ENCODE results near the gene SMTN. TPM values are rescaled to one million over a fixed set of nuclear protein-coding genes. Genes with fewer than 3 reads are reported as not detected.

SMTN gene
- total RNA-seq, 2 experiments from 2014 or later: 2.9 TPM

DNA sequence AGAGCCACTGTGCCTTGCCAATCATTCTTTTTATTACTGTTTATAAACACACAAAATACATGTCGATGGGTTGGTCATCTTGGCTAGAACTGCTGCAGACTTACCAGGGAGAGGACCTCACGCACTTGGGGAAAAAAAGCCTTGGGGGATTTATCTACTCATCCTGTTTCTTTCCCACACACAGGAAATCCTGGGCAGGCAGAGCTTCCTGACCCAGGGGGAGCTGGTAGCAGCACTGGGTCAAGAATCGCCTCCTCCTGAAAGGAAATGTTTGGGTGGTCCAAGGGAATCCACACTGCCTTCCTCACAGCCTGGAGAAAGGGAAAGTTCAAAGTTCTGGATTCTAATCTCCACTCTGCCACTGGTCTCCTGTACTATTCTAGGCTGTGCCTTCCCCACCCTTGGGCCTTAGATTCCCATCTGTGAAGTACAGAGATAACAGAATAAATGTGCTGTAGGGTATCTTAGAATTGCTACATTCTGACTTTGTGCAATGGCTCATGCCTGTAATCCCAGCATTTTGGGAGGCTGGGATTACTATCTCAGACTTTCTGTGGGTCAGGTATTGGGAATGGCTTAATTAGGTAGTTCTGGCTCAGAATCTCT, 31.2 kb upstream of the SMTN start:
- H3K4me1 ChIP-seq (ENCODE audit: insufficient read depth, low read length): no peaks in the 10 kb centered on the region
- no peak for DNase-seq
- TF ChIP-seq CTCF (IDR thresholded peaks at IDR 0.05): no peak
- Mint-ChIP-seq H3K4me3 (no peak overlapping the region), H3K36me3 (ENCODE audit: low read depth) (no peaks in the 10 kb centered on the region), H3K27me3 (no peaks in the 10 kb centered on the region), H3K27ac (no peak overlapping the region), H3K4me1 (ENCODE audit: low read depth) (no peaks in the 10 kb centered on the region), H3K9me3 (no peaks in the 10 kb centered on the region)
- intact Hi-C loops (cut with DNase I, micrococcal nuclease): no loop called here
- no peaks in the 10 kb centered on the region for H3K36me3 ChIP-seq (ENCODE audit: insufficient read depth, low read length)
- ChIA-PET CTCF (no interaction called here), POLR2A (no interaction called here)
- no peak for ATAC-seq (ENCODE audit: poor library complexity)
- H3K27ac ChIP-seq (ENCODE audit: low read depth in 1 of 2, low read length in 2 of 2): no peak overlapping the region
- no peaks in the 10 kb centered on the region for H3K9me3 ChIP-seq (ENCODE audit: control insufficient read depth in 1 of 2, insufficient read depth in 1 of 2, low read length in 2 of 2)
- H3K4me3 ChIP-seq (ENCODE audit: low read length): no peak overlapping the region
- H3K27me3 ChIP-seq (ENCODE audit: control insufficient read depth in 1 of 2, insufficient read depth in 2 of 2, low read length in 2 of 2): no peaks in the 10 kb centered on the region

GRCh38 chr22:31055117-31055634, 25.9 kb upstream of the SMTN start:
- Mint-ChIP-seq H3K36me3 (ENCODE audit: low read depth) (no peaks in the 10 kb centered on the region), H3K27ac (no peak overlapping the region), H3K4me3 (no peak overlapping the region), H3K4me1 (ENCODE audit: low read depth) (no peaks in the 10 kb centered on the region), H3K9me3 (no peaks in the 10 kb centered on the region), H3K27me3 (no peaks in the 10 kb centered on the region)
- POLR2A ChIA-PET: no interaction called here
- intact Hi-C loops (cut with DNase I, micrococcal nuclease): no loop called here
- no peak for ATAC-seq (ENCODE audit: poor library complexity)
- no peak overlapping the region for H3K4me3 ChIP-seq (ENCODE audit: low read length)
- TF ChIP-seq CTCF (IDR thresholded peaks at IDR 0.05): no peak
- CTCF ChIA-PET: no interaction called here
- H3K4me1 ChIP-seq (ENCODE audit: insufficient read depth, low read length): no peaks in the 10 kb centered on the region
- no peaks in the 10 kb centered on the region for H3K27me3 ChIP-seq (ENCODE audit: control insufficient read depth in 1 of 2, insufficient read depth in 2 of 2, low read length in 2 of 2)
- no peak for DNase-seq
- H3K27ac ChIP-seq (ENCODE audit: low read depth in 1 of 2, low read length in 2 of 2): no peak overlapping the region
- no peaks in the 10 kb centered on the region for H3K9me3 ChIP-seq (ENCODE audit: control insufficient read depth in 1 of 2, insufficient read depth in 1 of 2, low read length in 2 of 2)
- H3K36me3 ChIP-seq (ENCODE audit: insufficient read depth, low read length): no peaks in the 10 kb centered on the region

GRCh38 chr22:31055635-31056159, 25.4 kb upstream of the SMTN start:
- Mint-ChIP-seq H3K27ac (no peak overlapping the region), H3K9me3 (no peaks in the 10 kb centered on the region), H3K4me3 (no peak overlapping the region), H3K27me3 (no peaks in the 10 kb centered on the region), H3K4me1 (ENCODE audit: low read depth) (no peaks in the 10 kb centered on the region), H3K36me3 (ENCODE audit: low read depth) (no peaks in the 10 kb centered on the region)
- Histone ChIP-seq H3K4me3 (ENCODE audit: low read length) (no peak overlapping the region), H3K4me1 (ENCODE audit: insufficient read depth, low read length) (no peaks in the 10 kb centered on the region), H3K27me3 (ENCODE audit: control insufficient read depth in 1 of 2, insufficient read depth in 2 of 2, low read length in 2 of 2) (no peaks in the 10 kb centered on the region), H3K36me3 (ENCODE audit: insufficient read depth, low read length) (no peaks in the 10 kb centered on the region), H3K9me3 (ENCODE audit: control insufficient read depth in 1 of 2, insufficient read depth in 1 of 2, low read length in 2 of 2) (no peaks in the 10 kb centered on the region), H3K27ac (ENCODE audit: low read depth in 1 of 2, low read length in 2 of 2) (no peak overlapping the region)
- CTCF ChIA-PET: no interaction called here
- POLR2A ChIA-PET: no interaction called here
- DNase-seq: no peak
- intact Hi-C loops (cut with DNase I, micrococcal nuclease): no loop called here
- no peak for ATAC-seq (ENCODE audit: poor library complexity)
- TF ChIP-seq CTCF (IDR thresholded peaks at IDR 0.05): no peak
